ENCODE data around the gene C2orf76.

Gene C2orf76

GRCh38 chr2:119266091-119266589 is 100.5 kb downstream of the C2orf76 start:
- in situ Hi-C loops (cut with HindIII; ENCODE audit: low sequenced_read_pairs): no loop called here

DNA sequence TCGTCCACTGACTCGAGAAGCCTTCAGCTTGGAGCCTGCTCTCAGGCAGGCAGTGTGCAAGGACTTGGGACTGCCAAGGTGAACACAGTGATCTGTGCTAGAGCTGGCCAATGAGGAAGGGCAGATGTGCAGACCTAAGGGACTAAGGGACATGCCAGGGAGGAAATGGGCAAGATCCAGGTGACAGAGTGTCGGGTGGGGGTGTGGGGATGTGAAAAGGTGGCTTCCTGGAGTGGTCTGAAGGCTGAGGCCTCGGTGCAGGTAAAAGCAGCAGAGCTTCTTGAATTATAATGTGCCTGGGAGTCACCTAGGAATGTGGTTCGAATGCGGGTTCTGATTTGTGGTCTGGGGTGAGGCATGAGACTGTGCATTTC is 101.0 kb downstream of the C2orf76 start:
- in situ Hi-C loops (cut with HindIII; ENCODE audit: low sequenced_read_pairs): no loop called here

DNA sequence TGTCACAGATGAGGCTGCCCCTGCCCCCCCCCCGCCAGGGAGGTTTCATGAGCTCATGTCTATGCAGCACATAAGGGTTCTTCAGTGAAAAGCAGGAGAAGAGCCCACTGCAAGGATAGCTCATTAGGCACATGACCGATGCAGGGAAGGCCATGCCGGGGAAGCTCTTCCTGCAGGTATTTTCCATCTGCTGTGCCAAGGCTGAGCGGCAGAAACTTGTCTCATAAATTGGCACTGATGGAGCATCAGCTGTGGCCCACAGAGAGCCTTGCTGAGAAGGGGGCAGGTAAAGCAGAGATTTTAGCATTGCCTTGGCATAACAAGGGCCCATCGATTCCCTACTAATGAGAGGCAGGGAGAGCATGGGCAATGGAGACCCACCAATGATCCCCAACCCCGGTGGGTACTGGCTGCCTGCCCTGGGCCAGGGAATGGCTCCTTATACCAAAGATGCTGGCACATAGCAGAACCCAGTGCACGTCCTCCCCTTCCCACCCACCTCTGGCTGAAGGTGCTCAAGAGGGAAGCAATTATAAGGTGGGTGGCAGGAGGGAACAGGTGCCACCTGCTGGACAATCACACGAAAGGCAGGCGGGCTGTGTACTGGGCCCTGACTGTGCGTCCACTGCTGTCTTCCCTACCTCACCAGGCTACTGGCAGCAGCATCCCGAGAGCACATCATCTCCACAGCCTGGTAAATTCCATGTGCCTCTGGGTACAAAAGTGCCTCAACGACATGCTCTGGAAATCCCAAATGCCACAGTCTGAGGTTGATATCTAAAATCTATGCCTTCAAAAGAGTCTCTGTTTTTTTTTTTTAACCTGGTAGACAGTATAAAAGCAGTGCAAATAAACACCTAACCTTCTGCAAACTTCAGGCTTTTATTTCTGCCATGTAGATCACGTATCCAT is 101.6 kb downstream of the C2orf76 start:
- in situ Hi-C loops (cut with HindIII; ENCODE audit: low sequenced_read_pairs): no loop called here

DNA sequence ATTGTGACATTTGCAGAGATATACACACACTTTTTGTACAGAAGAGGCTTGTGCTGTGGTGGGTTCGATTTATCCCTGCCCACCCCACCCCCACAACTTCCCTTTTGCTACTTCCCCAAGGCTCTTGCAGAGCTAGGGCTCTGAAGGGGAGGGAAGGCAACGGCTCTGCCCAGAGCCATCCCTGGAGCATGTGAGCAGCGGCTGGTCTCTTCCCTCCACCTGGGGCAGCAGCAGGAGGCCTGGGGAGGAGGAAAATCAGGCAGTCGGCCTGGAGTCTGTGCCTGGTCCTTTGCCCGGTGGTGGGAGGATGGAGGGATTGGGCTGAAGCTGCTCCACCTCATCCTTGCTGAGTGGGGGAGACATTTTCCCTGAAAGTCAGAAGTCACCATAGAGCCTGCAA is 103.0 kb downstream of the C2orf76 start:
- in situ Hi-C loops (cut with HindIII; ENCODE audit: low sequenced_read_pairs): no loop called here

DNA sequence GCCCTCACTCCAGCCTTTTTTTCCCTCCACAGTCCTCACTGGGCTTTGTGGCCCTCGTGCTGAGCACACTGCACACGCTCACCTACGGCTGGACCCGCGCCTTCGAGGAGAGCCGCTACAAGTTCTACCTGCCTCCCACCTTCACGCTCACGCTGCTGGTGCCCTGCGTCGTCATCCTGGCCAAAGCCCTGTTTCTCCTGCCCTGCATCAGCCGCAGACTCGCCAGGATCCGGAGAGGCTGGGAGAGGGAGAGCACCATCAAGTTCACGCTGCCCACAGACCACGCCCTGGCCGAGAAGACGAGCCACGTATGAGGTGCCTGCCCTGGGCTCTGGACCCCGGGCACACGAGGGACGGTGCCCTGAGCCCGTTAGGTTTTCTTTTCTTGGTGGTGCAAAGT is 103.6 kb downstream of the C2orf76 start:
- in situ Hi-C loops (cut with HindIII; ENCODE audit: low sequenced_read_pairs): no loop called here

GRCh38 chr2:119261493-119262225 is 105.0 kb downstream of the C2orf76 start:
- in situ Hi-C loops (cut with HindIII; ENCODE audit: low sequenced_read_pairs): no loop called here

DNA sequence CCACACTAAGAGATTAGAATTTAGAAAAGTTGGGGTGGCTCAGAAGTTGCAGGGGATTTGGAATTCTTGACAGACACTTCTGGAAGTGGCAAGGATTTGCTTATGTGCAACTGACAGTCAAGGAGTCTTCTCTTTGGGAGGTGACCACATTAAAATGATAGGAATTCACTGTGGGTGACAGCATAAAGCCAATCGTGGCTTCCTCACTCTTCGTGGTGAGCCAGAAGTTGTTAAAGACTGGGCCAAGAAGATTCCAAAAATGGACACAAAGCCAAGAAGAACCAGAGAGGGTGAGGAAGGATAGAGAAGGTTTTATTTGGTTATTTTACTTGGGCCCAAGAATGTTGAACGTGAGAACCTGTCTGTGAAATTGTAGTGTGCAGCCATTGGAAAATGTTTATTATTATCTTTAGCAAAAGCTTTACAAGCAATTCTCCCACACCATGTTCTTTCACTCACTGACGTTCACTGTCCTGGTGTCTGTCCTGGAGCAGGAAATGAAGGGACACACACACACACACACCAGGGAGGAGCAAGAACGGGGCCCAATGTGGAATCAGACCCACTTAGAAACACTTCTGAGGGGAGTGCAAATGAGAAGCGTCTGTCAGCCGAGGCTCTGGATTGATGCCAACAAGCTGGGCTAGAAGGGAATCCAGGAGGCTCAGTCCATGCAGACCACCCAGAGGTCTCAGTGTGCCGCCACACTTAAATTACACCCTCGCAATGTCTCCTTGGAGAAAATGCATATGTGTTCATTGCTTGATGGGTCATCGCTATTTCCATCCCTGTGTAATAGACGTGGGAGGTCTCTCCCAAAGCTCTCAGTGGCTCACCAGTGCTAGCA is 105.8 kb downstream of the C2orf76 start:
- in situ Hi-C loops (cut with HindIII; ENCODE audit: low sequenced_read_pairs): no loop called here

DNA sequence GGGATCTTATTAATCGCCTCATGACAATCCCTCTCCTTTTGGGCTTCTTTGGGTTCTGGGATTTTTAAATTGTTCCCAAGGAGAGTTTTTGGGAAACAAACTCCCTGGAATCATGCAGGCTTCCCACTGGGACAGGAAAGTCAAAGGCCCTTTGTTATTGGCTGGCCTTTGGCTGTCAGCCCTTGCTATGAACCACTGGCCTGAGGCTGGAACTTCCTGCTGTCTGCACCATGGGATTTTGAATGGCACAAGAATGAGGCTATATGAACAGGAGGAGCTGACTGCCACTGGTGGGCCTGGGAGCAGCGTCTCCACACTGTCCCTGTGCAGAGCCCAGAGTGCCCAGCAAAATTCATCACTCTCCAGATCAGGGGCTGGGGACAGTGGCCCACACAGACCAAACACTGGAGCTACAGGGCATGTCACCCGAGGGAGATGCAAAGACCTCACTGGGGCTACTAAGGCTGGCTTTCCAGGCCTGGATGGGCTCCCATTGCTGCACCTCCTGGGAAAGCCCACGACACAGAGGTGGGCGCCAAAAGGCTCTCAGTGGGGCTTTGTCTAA is 107.3 kb downstream of the C2orf76 start:
- in situ Hi-C loops (cut with HindIII; ENCODE audit: low sequenced_read_pairs): no loop called here

- in situ Hi-C loops (cut with HindIII; ENCODE audit: low sequenced_read_pairs): no loop called here
These were observed 109.4 kb downstream of the C2orf76 start for GRCh38 chr2:119257198-119257597.

DNA sequence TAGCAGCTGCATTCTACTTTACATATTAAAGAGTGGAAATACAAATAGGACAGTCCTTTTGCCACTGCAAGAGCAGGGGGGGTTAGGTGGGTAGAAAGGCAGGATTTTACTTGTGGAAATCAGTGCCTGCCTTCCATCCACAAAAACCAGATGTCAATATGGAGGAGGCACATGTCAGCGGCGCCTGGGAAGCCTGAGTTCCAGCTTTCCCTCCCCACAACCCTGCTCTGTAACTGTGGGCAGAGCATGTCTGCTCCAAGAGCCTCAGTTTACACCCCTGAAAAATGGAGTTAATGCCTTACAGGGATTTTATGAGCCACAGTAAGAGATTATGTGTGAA is 110.1 kb downstream of the C2orf76 start:
- in situ Hi-C loops (cut with HindIII; ENCODE audit: low sequenced_read_pairs): no loop called here

DNA sequence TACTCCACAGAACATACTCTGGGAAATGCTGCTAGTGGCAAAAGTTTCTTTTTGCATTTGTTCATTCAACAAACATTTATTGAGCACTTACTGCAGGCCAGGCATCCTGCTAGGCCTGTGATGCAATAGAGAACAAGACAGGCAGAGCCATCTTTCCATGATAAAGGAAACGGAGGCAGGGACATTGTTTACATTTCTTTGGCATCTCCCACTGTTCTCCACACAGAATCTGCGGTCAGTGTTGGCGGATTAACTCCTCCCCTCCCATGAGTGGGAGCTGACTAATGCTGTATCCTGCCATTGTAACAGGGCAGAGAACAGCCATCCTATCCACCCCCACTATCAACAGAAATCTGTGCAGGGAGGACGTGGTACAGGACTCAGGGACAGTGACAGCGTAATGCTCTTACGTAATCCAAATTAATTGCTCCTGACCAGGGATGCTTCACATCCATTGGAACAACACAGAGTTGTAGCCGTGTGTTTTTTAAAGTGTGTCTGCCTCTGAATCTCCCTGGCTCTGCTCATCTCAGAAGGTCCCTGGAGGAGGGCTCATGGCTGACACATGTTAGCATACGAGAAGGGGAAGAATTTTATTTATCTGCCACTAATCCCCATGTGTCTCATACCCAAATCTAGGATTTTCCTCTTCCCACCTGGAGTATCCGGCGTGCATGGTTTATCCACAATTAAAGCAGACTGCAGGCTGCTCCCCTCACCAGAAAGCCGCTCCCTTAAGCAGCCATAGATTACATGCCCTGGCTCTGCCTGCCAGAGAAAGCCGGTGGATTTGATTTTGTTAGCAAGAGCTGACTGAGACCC is 110.7 kb downstream of the C2orf76 start:
- in situ Hi-C loops (cut with HindIII; ENCODE audit: low sequenced_read_pairs): no loop called here

DNA sequence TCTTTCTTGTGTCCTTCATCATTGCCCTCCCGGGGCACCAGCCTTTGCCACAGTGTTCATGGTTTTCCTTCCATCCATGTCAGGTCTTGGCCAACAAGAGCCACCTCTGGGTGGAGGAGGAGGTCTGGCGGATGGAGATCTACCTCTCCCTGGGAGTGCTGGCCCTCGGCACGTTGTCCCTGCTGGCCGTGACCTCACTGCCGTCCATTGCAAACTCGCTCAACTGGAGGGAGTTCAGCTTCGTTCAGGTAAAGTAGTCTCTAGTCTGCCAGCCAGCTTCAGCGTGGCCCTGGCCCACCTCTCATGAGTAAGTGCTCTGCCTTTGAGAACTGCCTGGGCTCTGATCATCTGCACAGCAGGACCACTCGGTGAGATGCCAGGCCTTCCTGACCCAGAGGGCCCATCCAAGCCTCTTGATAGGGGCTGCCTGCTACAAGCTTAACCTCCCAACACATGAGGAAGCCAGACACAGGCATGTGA is 112.0 kb downstream of the C2orf76 start:
- in situ Hi-C loops (cut with HindIII; ENCODE audit: low sequenced_read_pairs): no loop called here

- in situ Hi-C loops (cut with HindIII; ENCODE audit: low sequenced_read_pairs): no loop called here
These were observed 112.7 kb downstream of the C2orf76 start for GRCh38 chr2:119253760-119254600.

DNA sequence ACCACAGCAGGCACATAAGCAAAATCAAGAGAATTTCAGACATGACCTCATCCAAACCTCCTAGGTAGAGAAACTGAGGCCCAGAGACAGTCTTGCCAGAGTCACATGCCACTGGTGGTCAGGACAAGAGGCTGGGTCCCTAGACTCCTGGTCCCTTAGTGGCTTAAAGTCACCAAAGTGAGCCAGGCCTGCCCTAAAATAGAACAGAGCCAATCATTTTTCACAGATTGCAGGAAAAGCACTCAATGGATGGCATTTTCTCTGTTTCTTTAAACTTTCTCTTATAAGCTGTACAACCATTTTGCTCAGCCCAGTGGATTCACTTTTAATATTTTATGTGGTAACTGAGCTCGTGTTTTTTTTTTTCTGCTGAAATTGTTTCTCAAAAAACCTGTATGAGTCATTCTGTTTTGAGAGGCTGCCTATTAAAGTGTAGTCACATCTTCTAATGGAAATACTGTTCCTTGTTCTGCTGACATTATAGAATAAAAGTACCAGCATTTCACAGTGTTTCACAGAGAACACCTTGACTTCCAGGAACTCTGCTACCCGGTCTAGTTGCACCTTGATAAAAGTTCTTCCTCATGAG is 113.4 kb downstream of the C2orf76 start:
- in situ Hi-C loops (cut with HindIII; ENCODE audit: low sequenced_read_pairs): no loop called here
